ENCODE data around the gene RAD23B. TPM values are rescaled to one million over a fixed set of nuclear protein-coding genes. Genes with fewer than 3 reads are reported as not detected.
A peak's percentile ranks its signal among the peaks of the same experiment; 100 is the strongest.

Gene RAD23B
- total and polyA plus RNA-seq, 2 of the 13 experiments (the other 11 are each of a cell fraction or from before 2014, with no cell fraction given) = 133 to 156 TPM

- no peak for TF ChIP-seq ZNF281 (CRISPR knock-in tag; IDR thresholded peaks at IDR 0.05; ENCODE audit: borderline replicate concordance)
- TF ChIP-seq ZNF644 (CRISPR knock-in tag; IDR thresholded peaks at IDR 0.05; ENCODE audit: low read depth) = no peak
- TF ChIP-seq ZNF777 (CRISPR knock-in tag; IDR thresholded peaks at IDR 0.05) = no peak
- TF ChIP-seq MZF1 (CRISPR knock-in tag; IDR thresholded peaks at IDR 0.05; ENCODE audit: borderline replicate concordance) = no peak
- no peak for TF ChIP-seq ZNF232 (CRISPR knock-in tag; IDR thresholded peaks at IDR 0.05; ENCODE audit: borderline replicate concordance)
- no peak for TF ChIP-seq RORA (CRISPR knock-in tag; IDR thresholded peaks at IDR 0.05)
- TF ChIP-seq ZNF580 (CRISPR knock-in tag; IDR thresholded peaks at IDR 0.05; ENCODE audit: borderline replicate concordance, low read depth) = no peak
- 0 out of 2 replicates have a peak, but pooled peaks have one; percentile 60 for TF ChIP-seq ZFP90 (CRISPR knock-in tag; IDR thresholded peaks at IDR 0.05; ENCODE audit: borderline replicate concordance)
- TF ChIP-seq NFYC (CRISPR knock-in tag; IDR thresholded peaks at IDR 0.05) = no peak
- TF ChIP-seq HHEX (CRISPR knock-in tag; IDR thresholded peaks at IDR 0.05) = no peak
- no peak for TF ChIP-seq ZBTB38 (CRISPR knock-in tag; IDR thresholded peaks at IDR 0.05)
- no peak for TF ChIP-seq RBAK (CRISPR knock-in tag; IDR thresholded peaks at IDR 0.05)
- TF ChIP-seq SALL2 (CRISPR knock-in tag; IDR thresholded peaks at IDR 0.05) = no peak
- 0 out of 2 replicates have a peak, but pooled peaks have one; percentile 28 for TF ChIP-seq KDM1A (CRISPR knock-in tag; IDR thresholded peaks at IDR 0.05)
- TF ChIP-seq PCBP2 (optimal IDR thresholded peaks at IDR 0.05; ENCODE audit: low read depth, low read length, poor library complexity, severe bottlenecking) = no peak
- no peak for TF ChIP-seq ZSCAN25 (CRISPR knock-in tag; IDR thresholded peaks at IDR 0.05)
- no peak for TF ChIP-seq HIC2 (CRISPR knock-in tag; IDR thresholded peaks at IDR 0.05; ENCODE audit: low read depth)
- TF ChIP-seq ZBTB39 (CRISPR knock-in tag; IDR thresholded peaks at IDR 0.05) = no peak
- TF ChIP-seq SAFB2 (CRISPR knock-in tag; IDR thresholded peaks at IDR 0.05; ENCODE audit: borderline replicate concordance, low read depth) = no peak
- TF ChIP-seq MAFG (CRISPR knock-in tag; IDR thresholded peaks at IDR 0.05) = no peak
- TF ChIP-seq ZNF703 (CRISPR knock-in tag; IDR thresholded peaks at IDR 0.05; ENCODE audit: borderline replicate concordance) = no peak
- peak; percentile 39; the same call in 1 of the 2 replicates for TF ChIP-seq IKZF5 (CRISPR knock-in tag; IDR thresholded peaks at IDR 0.05)
These were observed 58.0 kb downstream of the RAD23B start (continued) for GRCh38 chr9:107340920-107341632.

Measured in HepG2 (cell line).